HepG2 (cell line): ENCODE data around the gene NUBP2. TPM values are rescaled to one million over a fixed set of nuclear protein-coding genes. Genes with fewer than 3 reads are reported as not detected.

Source experiments
- ELF1 ChIP-seq: sonication (generic); formaldehyde crosslinking; IDR thresholded peaks from 2 replicates; pipeline ENCODE4 v1.4.0; 2020; ENCODE audit warnings: missing genetic modification reagents
- HNF4G ChIP-seq, 2 experiments: sonication (generic) in 1 of 2; formaldehyde crosslinking in 1 of 2; IDR thresholded peaks; 2 replicates each; pipeline versions ENCODE4 v1.4.0 to v1.6.1; 2011 to 2020; ENCODE audit warnings: borderline replicate concordance in 2 of 2, low read depth in 2 of 2, mild to moderate bottlenecking in 2 of 2, low read length in 1 of 2, missing genetic modification reagents in 1 of 2, moderate library complexity in 1 of 2
- KDM3A ChIP-seq: IDR thresholded peaks from 2 replicates; pipeline ENCODE4 v1.6.1; 2018; ENCODE audit warnings: low read depth, missing compliant biosample characterization
- MAFK ChIP-seq, 2 experiments: IDR thresholded peaks in 1 of 2; conservative IDR thresholded peaks in 1 of 2; 2 replicates each; pipeline ENCODE4 v1.6.1; 2011; ENCODE audit warnings: improper control_type of control experiment in 2 of 2, low read length in 2 of 2
- MAX ChIP-seq: IDR thresholded peaks from 2 replicates; pipeline ENCODE4 v1.6.1; 2012; ENCODE audit warnings: inconsistent platforms
- SMARCE1 ChIP-seq: fragments of 450-650 bp; IDR thresholded peaks from 2 replicates; pipeline ENCODE4 v1.6.1; 2017; ENCODE audit warnings: borderline replicate concordance
- SPEN ChIP-seq: sonication (generic); formaldehyde crosslinking; IDR thresholded peaks from 2 replicates; pipeline ENCODE4 v1.5.1; 2020; ENCODE audit warnings: low read depth, mild to moderate bottlenecking, missing genetic modification reagents
- TSC22D2 ChIP-seq: sonication (generic); formaldehyde crosslinking; IDR thresholded peaks from 2 replicates; pipeline ENCODE4 v1.5.1; 2020; ENCODE audit warnings: missing genetic modification reagents, mild to moderate bottlenecking, borderline replicate concordance
- ZHX2 ChIP-seq, 2 experiments: sonication (generic) in 1 of 2; formaldehyde crosslinking in 1 of 2; IDR thresholded peaks; 2 replicates each; pipeline versions ENCODE4 v1.6.1 to v1.9.0; 2014 to 2022; ENCODE audit warnings: antibody characterized with exemption in 1 of 2, borderline replicate concordance in 1 of 2, inconsistent platforms in 1 of 2, low read depth in 1 of 2, missing genetic modification reagents in 1 of 2
- ZNF280B ChIP-seq: sonication (generic); formaldehyde crosslinking; IDR thresholded peaks from 2 replicates; pipeline ENCODE4 v1.5.0; 2020; ENCODE audit warnings: missing genetic modification reagents, mild to moderate bottlenecking, borderline replicate concordance
- ZNF513 ChIP-seq: sonication (generic); formaldehyde crosslinking; conservative IDR thresholded peaks from 2 replicates; pipeline ENCODE4 v1.5.0; 2020; ENCODE audit warnings: missing genetic modification reagents
- ZNF616 ChIP-seq: sonication (generic); formaldehyde crosslinking; IDR thresholded peaks from 2 replicates; pipeline ENCODE4 v1.5.0; 2020; ENCODE audit warnings: low read depth, mild to moderate bottlenecking, missing genetic modification reagents
- ZNF879 ChIP-seq: sonication (generic); formaldehyde crosslinking; IDR thresholded peaks from 2 replicates; pipeline ENCODE4 v1.8.1; 2023; ENCODE audit warnings: missing genetic modification reagents
- polyA plus RNA-seq, 8 experiments: library from polyadenylated mRNA; depleted of rRNA in 3 of 8; stranded (reverse) in 7 of 8; unstranded in 1 of 8; fragments of >200 nt; fragmentation: Illumina TruSeq in 4 of 8; extraction: Trizol in 4 of 8; gene quantifications; 2 replicates each; pipeline versions ENCODE4 v1.2.1 to v1.2.3, GENCODE V29; 2011 to 2016; ENCODE audit warnings: low read depth in 4 of 8, missing spikeins in 1 of 8, mixed read lengths in 1 of 8; ENCODE audit not compliant: insufficient read depth in 1 of 8
- total RNA-seq, 5 experiments: library from RNA; depleted of rRNA; stranded (reverse); fragments of >200 nt; fragmentation: Illumina TruSeq; extraction: Trizol; gene quantifications; 2 replicates each; pipeline ENCODE4 v1.2.3, GENCODE V29; 2016; ENCODE audit warnings: low read depth in 1 of 5
- TF ChIP-seq, protein P1 (sequence below): sonication (generic); formaldehyde crosslinking; IDR thresholded peaks from 2 replicates; pipeline ENCODE4 v1.5.0; 2020; ENCODE audit warnings: mild to moderate bottlenecking, missing genetic modification reagents

Gene NUBP2
- total and polyA plus RNA-seq, 2 of the 13 experiments (the other 11 are each of a cell fraction or from before 2014, with no cell fraction given), result 25.7 to 61.5 TPM

DNA sequence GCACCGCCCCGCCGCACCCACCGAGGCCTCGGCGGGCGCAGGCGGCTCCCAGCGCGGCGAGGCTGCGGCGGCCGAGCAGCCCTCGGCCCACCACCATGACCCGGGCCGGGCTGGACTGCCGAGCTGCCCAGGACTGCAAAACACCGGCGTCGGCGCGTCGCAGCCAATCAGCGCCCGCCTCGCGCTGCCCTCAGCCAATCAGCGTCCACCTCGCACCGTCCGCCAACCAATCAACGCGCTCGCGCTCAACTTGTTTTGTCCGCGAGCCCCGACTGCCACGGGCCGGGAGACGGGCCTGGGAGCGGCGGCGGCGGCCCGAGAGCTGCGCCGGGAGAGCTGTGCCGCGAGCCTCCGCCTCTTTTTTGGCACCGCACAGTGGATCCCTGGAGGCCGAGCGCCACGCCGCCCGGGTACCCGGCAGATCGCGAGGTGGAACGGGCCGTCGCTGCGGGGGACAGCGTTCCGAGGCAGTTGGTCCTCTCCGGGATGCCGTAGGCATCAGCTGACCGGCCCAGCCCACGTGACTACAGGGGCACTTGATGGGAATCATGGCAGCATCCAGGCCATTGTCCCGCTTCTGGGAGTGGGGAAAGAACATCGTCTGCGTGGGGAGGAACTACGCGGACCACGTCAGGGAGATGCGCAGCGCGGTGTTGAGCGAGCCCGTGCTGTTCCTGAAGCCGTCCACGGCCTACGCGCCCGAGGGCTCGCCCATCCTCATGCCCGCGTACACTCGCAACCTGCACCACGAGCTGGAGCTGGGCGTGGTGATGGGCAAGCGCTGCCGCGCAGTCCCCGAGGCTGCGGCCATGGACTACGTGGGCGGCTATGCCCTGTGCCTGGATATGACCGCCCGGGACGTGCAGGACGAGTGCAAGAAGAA is 44.2 kb downstream of the NUBP2 start, which contains the start of the genes FAHD1 and HAGH (continued):
- TF ChIP-seq ZHX2 (IDR thresholded peaks at IDR 0.05; ENCODE audit: low read depth), result peak; percentile 80
- no peak; the same call in 1 of the 2 replicates for TF ChIP-seq ZHX2 (CRISPR knock-in tag; IDR thresholded peaks at IDR 0.05; ENCODE audit: borderline replicate concordance)
- peak; percentile 81; the same call in 1 of the 2 replicates for TF ChIP-seq TSC22D2 (CRISPR knock-in tag)
- peak; percentile 40; the same call in 1 of the 2 replicates for TF ChIP-seq HNF4G (IDR thresholded peaks at IDR 0.05; ENCODE audit: borderline replicate concordance, low read depth, low read length)
- TF ChIP-seq HNF4G (CRISPR knock-in tag; IDR thresholded peaks at IDR 0.05; ENCODE audit: borderline replicate concordance, low read depth), result no peak
- TF ChIP-seq SPEN, result peak; percentile 99
- no peak; the same call in 1 of the 2 replicates for TF ChIP-seq ZNF513
- TF ChIP-seq ZNF616 (CRISPR knock-in tag), result peak; percentile 91
- peak; percentile 94 for TF ChIP-seq ZNF280B (CRISPR knock-in tag)
- peak; percentile 41; the same call in 1 of the 2 replicates for TF ChIP-seq ELF1 (CRISPR knock-in tag)
- peak; percentile 93 for TF ChIP-seq MAX
- TF ChIP-seq ZNF879 (CRISPR knock-in tag), result peak; percentile 93
- 0 out of 4 replicates have a peak, but pooled peaks of 1 of the 2 experiments have one; percentile 20 for TF ChIP-seq MAFK (conservative IDR thresholded peaks at IDR 0.05 in 1 of 2, IDR thresholded peaks at IDR 0.05 in 1 of 2; ENCODE audit: low read length in 2 of 2)
- TF ChIP-seq, protein P1, sequence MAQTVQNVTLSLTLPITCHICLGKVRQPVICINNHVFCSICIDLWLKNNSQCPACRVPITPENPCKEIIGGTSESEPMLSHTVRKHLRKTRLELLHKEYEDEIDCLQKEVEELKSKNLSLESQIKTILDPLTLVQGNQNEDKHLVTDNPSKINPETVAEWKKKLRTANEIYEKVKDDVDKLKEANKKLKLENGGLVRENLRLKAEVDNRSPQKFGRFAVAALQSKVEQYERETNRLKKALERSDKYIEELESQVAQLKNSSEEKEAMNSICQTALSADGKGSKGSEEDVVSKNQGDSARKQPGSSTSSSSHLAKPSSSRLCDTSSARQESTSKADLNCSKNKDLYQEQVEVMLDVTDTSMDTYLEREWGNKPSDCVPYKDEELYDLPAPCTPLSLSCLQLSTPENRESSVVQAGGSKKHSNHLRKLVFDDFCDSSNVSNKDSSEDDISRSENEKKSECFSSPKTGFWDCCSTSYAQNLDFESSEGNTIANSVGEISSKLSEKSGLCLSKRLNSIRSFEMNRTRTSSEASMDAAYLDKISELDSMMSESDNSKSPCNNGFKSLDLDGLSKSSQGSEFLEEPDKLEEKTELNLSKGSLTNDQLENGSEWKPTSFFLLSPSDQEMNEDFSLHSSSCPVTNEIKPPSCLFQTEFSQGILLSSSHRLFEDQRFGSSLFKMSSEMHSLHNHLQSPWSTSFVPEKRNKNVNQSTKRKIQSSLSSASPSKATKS (CRISPR knock-in tag), result no peak
- no peak for TF ChIP-seq SMARCE1
- peak; percentile 76; the same call in 1 of the 2 replicates for TF ChIP-seq KDM3A
